ACC112 (cell line): ENCODE results near the gene ZBTB11.
A peak's percentile ranks its signal among the peaks of the same experiment; 100 is the strongest.

ENCODE experiments used
- H2AFZ ChIP-seq: fragments of 200-600 bp; sonication (generic); one replicate; pipeline ENCODE4 v1.6.0; 2017; ENCODE audit warnings: antibody characterized with exemption, low read length; ENCODE audit not compliant: unreplicated experiment
- H3K27ac ChIP-seq: fragments of 200-600 bp; sonication (generic); 2 replicates; pipeline ENCODE4 v1.5.1; 2014; ENCODE audit warnings: low read depth, mild to moderate bottlenecking, antibody characterized with exemption, low read length, moderate library complexity
- H3K27me3 ChIP-seq: fragments of 200-600 bp; sonication (generic); 2 replicates; pipeline ENCODE4 v1.6.1; 2014; ENCODE audit warnings: mild to moderate bottlenecking, antibody characterized with exemption, low read length, moderate library complexity, mixed read lengths; ENCODE audit not compliant: insufficient read depth
- H3K36me3 ChIP-seq: fragments of 200-600 bp; sonication (generic); 2 replicates; pipeline ENCODE4 v1.6.1; 2016; ENCODE audit warnings: mild to moderate bottlenecking, antibody characterized with exemption, low read length, moderate library complexity, mixed read lengths; ENCODE audit not compliant: insufficient read depth
- H3K4me1 ChIP-seq: fragments of 200-600 bp; sonication (generic); one replicate; pipeline ENCODE4 v1.6.1; 2016; ENCODE audit warnings: low read length, mixed read lengths; ENCODE audit not compliant: insufficient read depth, unreplicated experiment, control insufficient read depth
- H3K4me3 ChIP-seq: fragments of 200-600 bp; sonication (generic); 2 replicates; pipeline ENCODE4 v1.5.1; 2014; ENCODE audit warnings: mild to moderate bottlenecking, low read depth, low read length
- H3K79me2 ChIP-seq: fragments of 200-600 bp; sonication (generic); one replicate; pipeline ENCODE4 v1.6.0; 2016; ENCODE audit warnings: low read length; ENCODE audit not compliant: control insufficient read depth, unreplicated experiment, insufficient read depth

The ZBTB11 gene

GRCh38 chr3:101676765-101677435 lies at the start of gene ZBTB11:
TSS of gene ZBTB11 (minus strand) at chr3:101677132. CDS start at chr3:101676914, 218 bp downstream.
- Histone ChIP-seq H3K4me3 (peak within 1 kb of the TSS; percentile 95), H3K27ac (peak within 1 kb of the TSS; percentile 77), H3K4me1 (peaks cover 9% of the 10 kb centered on the region), H3K36me3 (peaks cover 15% of the 10 kb centered on the region; the same call in 1 of the 2 replicates), H2AFZ (peak within 1 kb of the TSS; percentile 98), H3K79me2 (peaks cover 47% of the 10 kb centered on the region), H3K27me3 (no peaks in the 10 kb centered on the region)

GRCh38 chr3:101725890-101726275 lies 49.0 kb upstream of the ZBTB11 start:
- Histone ChIP-seq H3K79me2 (peaks cover 19% of the 10 kb centered on the region), H3K4me1 (peaks cover 8% of the 10 kb centered on the region), H2AFZ (peak overlapping the region; percentile 83), H3K27ac (no peak overlapping the region), H3K36me3 (0 out of 2 replicates have a peak, but pooled peaks cover 6% of the 10 kb centered on the region), H3K27me3 (no peaks in the 10 kb centered on the region), H3K4me3 (peak overlapping the region; percentile 82)

- H3K79me2 ChIP-seq: peaks cover 19% of the 10 kb centered on the region
- H2AFZ ChIP-seq: peak overlapping the region; percentile 83
- H3K4me1 ChIP-seq: peaks cover 8% of the 10 kb centered on the region
- H3K27ac ChIP-seq: peak overlapping the region; percentile 37
- H3K27me3 ChIP-seq: no peaks in the 10 kb centered on the region
- H3K36me3 ChIP-seq: 0 out of 2 replicates have a peak, but pooled peaks cover 6% of the 10 kb centered on the region
- peak overlapping the region; percentile 82 for H3K4me3 ChIP-seq
Observed at GRCh38 chr3:101725194-101725889, 48.4 kb upstream of the ZBTB11 start.

- Histone ChIP-seq H2AFZ (peak within 1 kb of the TSS; percentile 86), H3K4me3 (peak within 1 kb of the TSS; percentile 82), H3K36me3 (0 out of 2 replicates have a peak, but pooled peaks cover 6% of the 10 kb centered on the region), H3K4me1 (peaks cover 13% of the 10 kb centered on the region), H3K27me3 (no peaks in the 10 kb centered on the region), H3K79me2 (peaks cover 19% of the 10 kb centered on the region), H3K27ac (peak within 1 kb of the TSS; percentile 71)
Observed at GRCh38 chr3:101724329-101725193, 47.6 kb upstream of the ZBTB11 start, which contains the start of gene CEP97. TSS of gene CEP97 (plus strand) at chr3:101724614. CDS start at chr3:101724677, 63 bp downstream.

- Histone ChIP-seq H3K79me2 (peaks cover 19% of the 10 kb centered on the region), H2AFZ (no peak overlapping the region), H3K4me3 (no peak overlapping the region), H3K27me3 (no peaks in the 10 kb centered on the region), H3K4me1 (peaks cover 13% of the 10 kb centered on the region), H3K36me3 (no peaks in the 10 kb centered on the region), H3K27ac (no peak overlapping the region)
Observed at GRCh38 chr3:101722394-101723173, 45.7 kb upstream of the ZBTB11 start.

GRCh38 chr3:101720851-101721840 lies 44.2 kb upstream of the ZBTB11 start:
- no peaks in the 10 kb centered on the region for H3K27me3 ChIP-seq
- no peak overlapping the region for H3K4me3 ChIP-seq
- peaks cover 13% of the 10 kb centered on the region for H3K79me2 ChIP-seq
- peaks cover 5% of the 10 kb centered on the region for H3K4me1 ChIP-seq
- H2AFZ ChIP-seq: peak overlapping the region; percentile 39
- H3K27ac ChIP-seq: no peak overlapping the region
- H3K36me3 ChIP-seq: no peaks in the 10 kb centered on the region

GRCh38 chr3:101719604-101720185 lies 42.8 kb upstream of the ZBTB11 start:
- Histone ChIP-seq H3K27ac (no peak overlapping the region), H3K79me2 (no peaks in the 10 kb centered on the region), H3K4me1 (peaks cover 5% of the 10 kb centered on the region), H3K36me3 (no peaks in the 10 kb centered on the region), H3K4me3 (no peak overlapping the region), H3K27me3 (no peaks in the 10 kb centered on the region), H2AFZ (no peak overlapping the region)

- peaks cover 5% of the 10 kb centered on the region for H3K4me1 ChIP-seq
- no peaks in the 10 kb centered on the region for H3K79me2 ChIP-seq
- H2AFZ ChIP-seq: no peak overlapping the region
- H3K27ac ChIP-seq: no peak overlapping the region
- H3K27me3 ChIP-seq: no peaks in the 10 kb centered on the region
- H3K4me3 ChIP-seq: no peak overlapping the region
- no peaks in the 10 kb centered on the region for H3K36me3 ChIP-seq
Observed at GRCh38 chr3:101718455-101718854, 41.5 kb upstream of the ZBTB11 start.

GRCh38 chr3:101709126-101709525 lies 32.2 kb upstream of the ZBTB11 start:
- Histone ChIP-seq H3K27me3 (no peaks in the 10 kb centered on the region), H3K4me3 (no peak overlapping the region), H3K27ac (no peak overlapping the region), H3K36me3 (no peaks in the 10 kb centered on the region), H2AFZ (no peak overlapping the region), H3K79me2 (no peaks in the 10 kb centered on the region), H3K4me1 (no peaks in the 10 kb centered on the region)
